ENCODE results near the gene CDR2L.

- TF ChIP-seq CTCF (IDR thresholded peaks at IDR 0.05; ENCODE audit: low read depth, low read length, poor library complexity, severe bottlenecking) (no peak), EZH2phosphoT487 (IDR thresholded peaks at IDR 0.05; ENCODE audit: borderline replicate concordance, low read length) (no peak)
Measured at GRCh38 chr17:74949455-74950115, 37.8 kb upstream of the CDR2L start.

All from DOHH2 (cell line).